LNCaP clone FGC (cell line): ENCODE measurements around the gene OR2H2.

Experiments
- DNase-seq: peaks from one replicate; pipeline ENCODE4 v3.0.0-alpha.2; 2011; ENCODE audit warnings: low read depth
- H3K4me3 ChIP-seq: 2 replicates; pipeline ENCODE4 v1.5.1; 2011; ENCODE audit warnings: mild to moderate bottlenecking, low read depth, low read length, control low read depth
- TF ChIP-seq, protein P1 (sequence below): IDR thresholded peaks from 2 replicates; pipeline ENCODE4 v1.5.1; 2012; ENCODE audit warnings: mild to moderate bottlenecking; ENCODE audit not compliant: control insufficient read depth, insufficient read depth; ENCODE audit errors: extremely low read depth

OR2H2 gene

DNA sequence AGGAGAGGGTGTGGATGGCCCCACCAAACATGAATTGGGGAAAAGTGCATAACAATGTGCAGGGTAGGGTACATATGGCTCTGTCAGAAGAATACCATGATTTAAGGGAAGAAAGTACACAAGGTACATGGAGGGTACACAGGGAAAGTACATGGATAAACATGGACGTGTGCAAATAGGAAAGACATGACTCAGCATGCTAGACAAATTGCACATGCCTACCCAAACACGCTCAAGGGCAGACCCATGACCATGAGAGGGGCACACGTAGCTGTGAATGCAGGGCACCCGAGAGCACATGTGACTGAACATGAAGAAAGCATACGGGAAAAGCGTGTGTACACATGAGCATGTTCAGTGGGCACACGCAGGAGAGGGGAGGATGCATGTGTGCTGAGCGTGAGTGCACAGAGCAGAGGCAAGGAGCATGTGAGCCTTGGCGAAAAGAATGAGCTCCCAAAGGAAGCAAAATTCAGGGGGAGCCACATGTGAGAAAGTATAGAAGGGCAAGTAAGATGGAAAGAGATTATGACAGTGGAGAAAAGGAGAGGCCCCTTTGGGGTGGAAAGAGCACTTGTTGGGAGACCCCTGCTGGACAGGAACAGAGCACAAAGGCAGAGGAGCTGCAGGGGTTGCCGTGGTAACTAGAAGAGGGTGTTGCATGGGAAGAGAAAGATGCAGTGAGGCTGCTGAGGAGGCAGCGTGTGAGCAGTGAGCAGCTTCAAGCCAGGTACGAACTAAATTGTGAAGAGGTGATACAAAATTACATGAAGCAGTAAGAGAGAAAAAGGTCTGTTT is 17.8 kb downstream of the OR2H2 start:
- TF ChIP-seq, protein P1, sequence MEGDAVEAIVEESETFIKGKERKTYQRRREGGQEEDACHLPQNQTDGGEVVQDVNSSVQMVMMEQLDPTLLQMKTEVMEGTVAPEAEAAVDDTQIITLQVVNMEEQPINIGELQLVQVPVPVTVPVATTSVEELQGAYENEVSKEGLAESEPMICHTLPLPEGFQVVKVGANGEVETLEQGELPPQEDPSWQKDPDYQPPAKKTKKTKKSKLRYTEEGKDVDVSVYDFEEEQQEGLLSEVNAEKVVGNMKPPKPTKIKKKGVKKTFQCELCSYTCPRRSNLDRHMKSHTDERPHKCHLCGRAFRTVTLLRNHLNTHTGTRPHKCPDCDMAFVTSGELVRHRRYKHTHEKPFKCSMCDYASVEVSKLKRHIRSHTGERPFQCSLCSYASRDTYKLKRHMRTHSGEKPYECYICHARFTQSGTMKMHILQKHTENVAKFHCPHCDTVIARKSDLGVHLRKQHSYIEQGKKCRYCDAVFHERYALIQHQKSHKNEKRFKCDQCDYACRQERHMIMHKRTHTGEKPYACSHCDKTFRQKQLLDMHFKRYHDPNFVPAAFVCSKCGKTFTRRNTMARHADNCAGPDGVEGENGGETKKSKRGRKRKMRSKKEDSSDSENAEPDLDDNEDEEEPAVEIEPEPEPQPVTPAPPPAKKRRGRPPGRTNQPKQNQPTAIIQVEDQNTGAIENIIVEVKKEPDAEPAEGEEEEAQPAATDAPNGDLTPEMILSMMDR: peak; percentile 32
- H3K4me3 ChIP-seq: no peak overlapping the region
- no peak for DNase-seq

DNA sequence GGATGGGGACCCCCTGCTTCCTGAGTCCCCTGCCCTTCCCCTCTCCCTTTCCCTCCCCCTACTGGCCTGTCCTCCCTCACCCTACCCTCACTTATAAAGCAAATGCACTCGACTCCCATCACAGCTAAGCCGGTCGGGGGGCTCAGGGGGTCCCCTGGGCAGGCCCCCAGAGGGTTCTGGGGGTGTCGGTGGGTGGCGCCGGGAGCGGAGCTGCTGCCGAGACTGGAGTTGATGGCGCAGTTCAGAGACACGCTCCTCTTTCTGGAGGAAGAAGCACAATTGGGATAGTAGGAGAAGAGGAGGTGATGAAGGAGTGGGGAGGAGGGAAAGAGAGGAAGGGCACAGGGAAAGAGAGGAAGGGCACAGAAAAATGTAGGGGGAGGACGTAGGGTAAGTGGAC is 18.5 kb downstream of the OR2H2 start:
- no peak overlapping the region for H3K4me3 ChIP-seq
- TF ChIP-seq, protein P1: no peak
- no peak for DNase-seq

DNA sequence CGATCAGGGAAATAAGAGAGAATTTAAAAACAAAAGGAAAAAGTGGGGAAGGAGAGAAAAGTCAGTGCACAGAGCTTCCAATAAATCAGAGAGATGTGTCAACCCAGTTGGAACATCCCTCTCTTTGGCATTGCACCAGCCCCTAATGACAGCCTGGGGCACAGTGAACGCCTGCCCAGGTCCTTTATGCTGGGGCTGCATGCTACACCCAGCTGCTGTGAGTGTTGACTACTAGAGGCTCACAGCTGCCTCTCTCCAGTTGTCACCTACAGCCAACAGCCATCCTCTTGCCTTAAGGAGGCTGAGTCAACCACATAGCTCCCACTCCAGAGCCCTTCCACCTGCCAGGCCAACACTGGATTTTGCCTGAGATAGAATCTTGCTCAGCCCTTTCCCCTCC is 19.0 kb downstream of the OR2H2 start:
- TF ChIP-seq, protein P1: no peak
- no peak for DNase-seq
- H3K4me3 ChIP-seq: no peak overlapping the region

DNA sequence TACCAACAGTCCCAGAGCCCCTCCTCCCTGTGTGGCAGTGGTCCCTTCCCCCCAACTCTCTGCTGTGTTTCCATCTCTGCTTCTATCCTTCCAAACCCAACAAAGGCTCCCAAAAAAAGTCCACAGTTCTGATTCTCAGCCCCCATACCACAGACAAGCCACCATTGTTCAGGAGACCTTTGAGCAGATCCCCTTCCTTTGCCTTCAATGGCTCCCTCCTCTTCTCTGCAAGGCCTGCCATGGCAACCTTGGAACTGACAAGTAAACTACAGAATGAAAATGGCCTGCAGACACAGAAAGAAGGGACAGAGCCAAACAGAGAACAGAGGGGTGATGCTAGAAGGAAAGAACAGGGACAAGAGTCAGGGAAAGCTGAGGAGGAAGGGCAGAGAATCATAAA is 23.2 kb downstream of the OR2H2 start:
- TF ChIP-seq, protein P1: no peak
- H3K4me3 ChIP-seq: no peak overlapping the region
- no peak for DNase-seq

DNA sequence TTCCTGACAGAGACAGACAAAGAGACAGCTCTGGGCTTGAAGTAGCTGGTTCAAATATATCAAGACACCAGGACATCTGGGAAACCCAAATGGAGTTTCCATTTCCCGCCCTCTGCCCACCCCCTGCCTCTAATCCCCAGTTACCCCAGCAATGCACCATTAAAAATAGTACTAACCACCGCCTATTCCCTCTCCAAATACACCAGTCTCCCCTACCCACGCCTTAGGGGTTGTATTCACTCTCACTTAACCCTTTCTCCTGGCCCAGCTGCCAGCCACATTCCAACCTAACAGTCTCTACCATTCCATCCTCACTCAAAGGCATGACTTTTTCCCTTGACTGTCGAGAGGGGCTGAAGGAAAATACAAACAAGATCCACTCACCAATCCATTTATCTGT is 25.6 kb downstream of the OR2H2 start:
- DNase-seq: no peak
- H3K4me3 ChIP-seq: no peak overlapping the region
- TF ChIP-seq, protein P1: no peak

DNA sequence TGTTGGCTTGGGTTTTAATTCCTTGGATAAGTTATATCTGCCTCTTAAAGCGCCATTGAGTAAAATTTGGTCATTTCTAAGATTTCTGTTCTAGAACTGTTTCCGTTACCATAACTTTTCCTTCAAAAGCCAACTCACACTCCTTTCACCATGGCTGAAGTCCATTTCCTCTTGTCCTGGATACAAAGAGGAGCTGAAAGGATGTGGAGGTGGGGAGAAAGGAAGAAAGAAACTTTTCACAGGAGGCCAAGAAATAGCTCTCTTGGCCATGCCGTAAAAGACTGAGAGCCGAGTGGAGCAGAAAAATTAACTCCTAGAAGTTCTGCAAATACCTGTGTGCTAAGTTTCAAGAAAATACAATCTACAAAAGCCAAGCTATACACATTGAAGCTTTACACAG is 26.5 kb downstream of the OR2H2 start:
- no peak for DNase-seq
- no peak overlapping the region for H3K4me3 ChIP-seq
- TF ChIP-seq, protein P1: no peak
